Colon (tissue), 2 donors: ENCODE results near the gene PSMD6.

ENCODE experiments used
- FAIRE-seq: peaks from 2 replicates; lab custom pipeline; 2012; peaks lifted over from hg19 to GRCh38; lab: Jason Lieb, UNC
- donor health status: control.
- donor health status: control.

PSMD6 gene

GRCh38 chr3:64008487-64009351, 14.6 kb downstream of the PSMD6 start:
- no peak for FAIRE-seq

GRCh38 chr3:64008017-64008416, 15.3 kb downstream of the PSMD6 start:
- no peak for FAIRE-seq

GRCh38 chr3:64003589-64003988, 19.7 kb downstream of the PSMD6 start:
- FAIRE-seq = no peak

- FAIRE-seq = no peak
Observed at GRCh38 chr3:64002233-64002632, 21.1 kb downstream of the PSMD6 start.

GRCh38 chr3:64000453-64001055, 22.7 kb downstream of the PSMD6 start:
- no peak for FAIRE-seq

GRCh38 chr3:63998852-63999754, 24.2 kb downstream of the PSMD6 start:
- FAIRE-seq = no peak

- no peak for FAIRE-seq
Observed at GRCh38 chr3:63995086-63995485, 28.2 kb downstream of the PSMD6 start.

- no peak for FAIRE-seq
Observed at GRCh38 chr3:63993653-63994079, 29.6 kb downstream of the PSMD6 start.

GRCh38 chr3:63992516-63993209, 30.6 kb downstream of the PSMD6 start:
- FAIRE-seq = no peak

GRCh38 chr3:63991666-63992065, 31.6 kb downstream of the PSMD6 start:
- FAIRE-seq = no peak

GRCh38 chr3:63990733-63991132, 32.6 kb downstream of the PSMD6 start:
- FAIRE-seq = no peak

- no peak for FAIRE-seq
Observed at GRCh38 chr3:63990204-63990603, 33.1 kb downstream of the PSMD6 start.

GRCh38 chr3:63988943-63989342, 34.4 kb downstream of the PSMD6 start:
- FAIRE-seq = no peak

- no peak for FAIRE-seq
Observed at GRCh38 chr3:63986831-63987230, 36.5 kb downstream of the PSMD6 start.

GRCh38 chr3:63986146-63986545, 37.1 kb downstream of the PSMD6 start:
- FAIRE-seq = no peak

- FAIRE-seq = no peak
Observed at GRCh38 chr3:63984391-63984790, 38.9 kb downstream of the PSMD6 start.

GRCh38 chr3:63981980-63982379, 41.3 kb downstream of the PSMD6 start:
- FAIRE-seq = no peak

GRCh38 chr3:63980830-63981498, 42.3 kb downstream of the PSMD6 start:
- FAIRE-seq = no peak

GRCh38 chr3:63980019-63980418, 43.3 kb downstream of the PSMD6 start:
- no peak for FAIRE-seq

- FAIRE-seq = no peak
Observed at GRCh38 chr3:63979093-63979885, 44.0 kb downstream of the PSMD6 start.

GRCh38 chr3:63977893-63978292, 45.4 kb downstream of the PSMD6 start:
- no peak for FAIRE-seq
